ENCODE measurements around the gene RNF14. TPM values are rescaled to one million over a fixed set of nuclear protein-coding genes. Genes with fewer than 3 reads are reported as not detected.
"Not testable (repeated sequence)": the region's sequence is repeated elsewhere in the genome, so short reads cannot be mapped to it uniquely, and the experiment has no call there.

Gene RNF14
- total and polyA plus RNA-seq, 4 donors: 22.9 to 50.6 (median 32.5) TPM

DNA sequence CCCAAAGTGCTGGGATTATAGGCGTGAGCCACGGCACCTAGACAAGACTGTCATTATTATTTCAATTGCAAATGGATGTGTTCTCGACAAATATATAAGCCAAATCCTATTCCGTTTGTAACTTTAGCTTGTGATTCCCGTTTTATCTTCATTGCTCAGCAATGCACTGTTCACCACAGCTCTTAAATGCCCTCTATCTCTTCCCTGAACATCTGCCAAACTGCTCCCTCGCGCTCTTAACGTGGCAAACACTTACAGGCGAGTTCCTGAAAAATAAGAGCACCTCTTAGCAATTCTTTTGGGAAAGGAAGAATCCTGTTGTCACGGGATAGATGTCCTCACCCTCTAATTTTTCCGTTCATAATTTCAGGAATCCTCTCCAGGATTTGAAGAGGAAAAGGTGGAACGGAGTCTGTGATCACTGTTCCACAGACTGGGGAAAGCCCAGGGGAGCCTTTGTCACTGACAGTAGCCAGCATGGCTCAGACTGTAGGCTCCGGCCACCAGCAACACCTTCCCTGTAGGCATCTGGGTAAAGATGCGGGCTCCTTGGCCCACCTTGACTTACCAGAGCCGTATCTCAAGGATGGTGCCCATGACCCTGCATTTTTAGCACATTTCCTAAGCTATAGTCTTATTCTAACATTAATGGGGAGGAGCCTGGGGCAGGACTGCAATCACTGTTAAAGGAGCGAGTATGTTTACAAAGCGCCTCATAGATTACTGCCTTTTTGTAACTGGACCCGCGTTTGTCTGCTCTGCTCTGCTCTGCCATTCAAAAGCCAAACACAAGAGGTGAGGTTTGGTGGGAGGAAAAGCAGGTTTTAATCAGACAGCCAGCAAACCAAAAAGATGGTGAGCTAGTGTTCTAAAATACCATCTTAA lies 64.1 kb downstream of the RNF14 start (continued):
- no peak for TF ChIP-seq NR2F2 (IDR thresholded peaks at IDR 0.05)

DNA sequence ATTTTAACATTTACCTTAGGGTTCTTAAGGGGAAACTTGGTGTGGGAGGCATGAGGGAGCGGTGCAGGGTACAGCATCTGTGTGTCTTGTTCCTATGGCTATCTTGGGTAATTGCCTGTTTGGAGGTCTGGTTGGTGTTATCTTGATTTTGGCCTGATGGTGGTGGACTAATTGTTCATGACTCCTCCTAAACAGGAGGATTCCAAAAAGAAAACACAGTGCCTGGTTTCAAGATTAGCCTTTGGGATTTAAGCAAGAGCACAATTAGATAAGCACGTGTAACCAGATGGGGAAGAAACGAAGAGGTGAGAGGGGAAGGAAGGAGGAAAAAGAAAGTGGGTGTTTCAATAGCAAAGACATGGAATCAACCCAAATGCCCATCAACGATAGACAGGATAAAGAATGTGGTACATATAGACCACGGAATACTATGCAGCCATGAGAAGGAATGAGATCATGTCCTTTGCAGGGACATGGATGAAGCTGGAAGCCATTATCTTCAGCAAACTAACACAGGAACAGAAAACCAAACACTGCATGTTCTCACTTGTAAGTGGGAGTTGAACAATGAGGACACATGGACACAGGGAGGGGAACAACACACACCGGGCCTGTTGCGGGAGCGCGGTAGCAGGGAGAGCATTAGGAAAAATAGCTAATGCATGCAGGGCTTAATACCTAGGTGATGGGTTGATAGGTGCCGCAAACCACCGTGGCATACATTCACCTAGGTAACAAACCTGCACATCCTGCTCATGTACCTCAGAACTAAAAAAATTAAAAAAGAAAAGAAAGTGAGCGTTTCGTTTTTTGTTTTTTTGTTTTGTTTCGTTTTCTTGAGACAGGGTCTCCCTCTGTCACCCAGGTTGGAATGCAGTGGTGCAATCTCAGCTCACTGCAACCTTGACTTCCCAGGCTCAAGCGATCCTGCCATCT lies 65.0 kb downstream of the RNF14 start:
- H3K36me3 ChIP-seq (ENCODE audit: control insufficient read depth in 4 of 4, insufficient read depth in 3 of 4, low read depth in 1 of 4, low read length in 3 of 4); H3K9me3 ChIP-seq (ENCODE audit: control insufficient read depth in 4 of 4, low read length in 3 of 4); DNase-seq (ENCODE audit: low spot score); H3K27me3 ChIP-seq (ENCODE audit: control insufficient read depth in 4 of 4, insufficient read depth in 4 of 4, low read length in 3 of 4); H3K4me3 ChIP-seq (ENCODE audit: low read depth in 1 of 3, low read length in 3 of 3); H3K27ac ChIP-seq (ENCODE audit: low read depth in 1 of 2, low read length in 2 of 2); H3K9ac ChIP-seq (ENCODE audit: low read depth in 1 of 2, low read length in 2 of 2); H3K4me1 ChIP-seq (ENCODE audit: control insufficient read depth in 4 of 4, insufficient read depth in 4 of 4, low read length in 3 of 4): not testable (repeated sequence)
- 92% methylated on average over 15 of the region's 15 CpGs for WGBS

DNA sequence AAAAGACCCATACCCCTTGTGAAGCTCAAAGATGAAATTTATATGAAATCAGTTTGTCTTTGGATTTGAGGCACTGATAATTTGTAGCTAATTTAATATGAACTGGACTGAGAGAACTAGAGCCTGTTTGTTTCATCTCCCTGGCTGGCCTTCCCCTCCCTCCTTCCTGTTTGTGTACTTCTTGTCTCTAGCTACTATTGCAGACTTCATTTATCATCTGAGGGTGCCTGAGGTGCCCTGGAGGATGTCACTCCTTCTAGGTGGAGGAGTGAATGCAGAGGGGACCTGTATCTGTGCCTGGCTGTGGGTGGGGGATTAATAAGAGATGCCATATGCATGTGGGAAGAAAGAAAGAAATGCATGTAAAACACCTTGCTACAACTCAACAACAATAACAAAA lies 66.1 kb downstream of the RNF14 start:
- DNase-seq (ENCODE audit: low spot score): no peak
- Histone ChIP-seq H3K9ac (ENCODE audit: low read depth in 1 of 2, low read length in 2 of 2) (no peak overlapping the region), H3K4me3 (ENCODE audit: low read depth in 1 of 3, low read length in 3 of 3) (no peak overlapping the region), H3K9me3 (ENCODE audit: control insufficient read depth in 4 of 4, low read length in 3 of 4) (no peaks in the 10 kb centered on the region), H3K27me3 (ENCODE audit: control insufficient read depth in 4 of 4, insufficient read depth in 4 of 4, low read length in 3 of 4) (no peaks in the 10 kb centered on the region), H3K4me1 (ENCODE audit: control insufficient read depth in 4 of 4, insufficient read depth in 4 of 4, low read length in 3 of 4) (peaks cover 0 to 3% (median 0%) of the 10 kb centered on the region in 4 donors), H3K36me3 (ENCODE audit: control insufficient read depth in 4 of 4, insufficient read depth in 3 of 4, low read depth in 1 of 4, low read length in 3 of 4) (no peaks in the 10 kb centered on the region), H3K27ac (ENCODE audit: low read depth in 1 of 2, low read length in 2 of 2) (no peak overlapping the region)
- no peak for TF ChIP-seq YY1 (IDR thresholded peaks at IDR 0.05)
- TF ChIP-seq JUND (IDR thresholded peaks at IDR 0.05): no peak

DNA sequence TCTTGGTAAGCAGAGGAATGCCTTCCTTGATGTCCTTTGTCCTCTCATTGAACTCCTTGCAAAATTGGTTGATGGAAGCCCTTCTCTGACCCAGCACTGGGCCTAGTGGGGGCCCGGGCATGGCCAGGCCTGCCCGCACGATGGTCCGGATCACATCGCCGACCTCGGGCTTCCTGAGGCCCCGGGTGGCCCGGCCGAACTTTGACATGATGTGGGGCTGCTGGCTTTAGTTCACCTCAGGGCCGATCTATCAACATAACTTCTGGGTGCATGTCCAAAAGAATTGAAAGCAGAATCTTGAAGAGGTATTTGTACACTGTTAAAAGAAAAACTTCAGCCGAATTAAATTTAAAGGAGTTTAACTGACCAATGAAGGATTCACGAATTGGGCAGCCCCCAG lies 68.0 kb downstream of the RNF14 start:
- 93% methylated on average over 13 of the region's 13 CpGs for WGBS
- no peak for DNase-seq (ENCODE audit: low spot score)
- no peaks in the 10 kb centered on the region for H3K36me3 ChIP-seq (ENCODE audit: control insufficient read depth in 4 of 4, insufficient read depth in 3 of 4, low read depth in 1 of 4, low read length in 3 of 4)
- H3K27me3 ChIP-seq (ENCODE audit: control insufficient read depth in 4 of 4, insufficient read depth in 4 of 4, low read length in 3 of 4): no peaks in the 10 kb centered on the region
- no peaks in the 10 kb centered on the region for H3K9me3 ChIP-seq (ENCODE audit: control insufficient read depth in 4 of 4, low read length in 3 of 4)
- no peak overlapping the region for H3K4me3 ChIP-seq (ENCODE audit: low read depth in 1 of 3, low read length in 3 of 3)
- no peak for TF ChIP-seq FOXA2 (IDR thresholded peaks at IDR 0.05)
- no peak for TF ChIP-seq RAD21 (IDR thresholded peaks at IDR 0.05)
- TF ChIP-seq, protein P1, sequence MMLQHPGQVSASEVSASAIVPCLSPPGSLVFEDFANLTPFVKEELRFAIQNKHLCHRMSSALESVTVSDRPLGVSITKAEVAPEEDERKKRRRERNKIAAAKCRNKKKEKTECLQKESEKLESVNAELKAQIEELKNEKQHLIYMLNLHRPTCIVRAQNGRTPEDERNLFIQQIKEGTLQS (IDR thresholded peaks at IDR 0.05): no peak
- no peak for TF ChIP-seq FOXA1 (IDR thresholded peaks at IDR 0.05)
- TF ChIP-seq YY1 (IDR thresholded peaks at IDR 0.05): no peak
- no peak for TF ChIP-seq TAF1 (conservative IDR thresholded peaks at IDR 0.05)
- TF ChIP-seq, protein P2, sequence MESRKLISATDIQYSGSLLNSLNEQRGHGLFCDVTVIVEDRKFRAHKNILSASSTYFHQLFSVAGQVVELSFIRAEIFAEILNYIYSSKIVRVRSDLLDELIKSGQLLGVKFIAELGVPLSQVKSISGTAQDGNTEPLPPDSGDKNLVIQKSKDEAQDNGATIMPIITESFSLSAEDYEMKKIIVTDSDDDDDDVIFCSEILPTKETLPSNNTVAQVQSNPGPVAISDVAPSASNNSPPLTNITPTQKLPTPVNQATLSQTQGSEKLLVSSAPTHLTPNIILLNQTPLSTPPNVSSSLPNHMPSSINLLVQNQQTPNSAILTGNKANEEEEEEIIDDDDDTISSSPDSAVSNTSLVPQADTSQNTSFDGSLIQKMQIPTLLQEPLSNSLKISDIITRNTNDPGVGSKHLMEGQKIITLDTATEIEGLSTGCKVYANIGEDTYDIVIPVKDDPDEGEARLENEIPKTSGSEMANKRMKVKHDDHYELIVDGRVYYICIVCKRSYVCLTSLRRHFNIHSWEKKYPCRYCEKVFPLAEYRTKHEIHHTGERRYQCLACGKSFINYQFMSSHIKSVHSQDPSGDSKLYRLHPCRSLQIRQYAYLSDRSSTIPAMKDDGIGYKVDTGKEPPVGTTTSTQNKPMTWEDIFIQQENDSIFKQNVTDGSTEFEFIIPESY (IDR thresholded peaks at IDR 0.05): no peak
- H3K27ac ChIP-seq (ENCODE audit: low read depth in 1 of 2, low read length in 2 of 2): no peak overlapping the region
- no peak overlapping the region for H3K9ac ChIP-seq (ENCODE audit: low read depth in 1 of 2, low read length in 2 of 2)
- peaks cover 0 to 3% (median 0%) of the 10 kb centered on the region in 4 donors for H3K4me1 ChIP-seq (ENCODE audit: control insufficient read depth in 4 of 4, insufficient read depth in 4 of 4, low read length in 3 of 4)

DNA sequence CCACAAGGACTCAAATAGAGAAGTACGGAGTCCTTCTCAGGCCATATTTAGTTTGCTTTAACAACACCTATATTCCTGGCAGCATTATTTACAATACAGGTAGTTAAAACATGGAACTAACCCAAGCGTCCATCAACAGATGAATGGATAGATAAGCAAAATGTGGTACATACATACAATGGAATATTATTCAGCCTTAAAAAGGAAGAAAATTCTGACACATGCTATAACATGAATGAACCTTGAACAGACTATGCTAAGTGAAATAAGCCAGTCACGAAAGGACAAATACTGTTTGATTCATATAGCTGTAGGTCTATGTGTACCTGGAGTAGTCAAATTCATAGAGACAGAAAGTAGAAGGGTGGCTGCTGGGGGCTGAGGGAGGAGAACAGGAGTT lies 68.7 kb downstream of the RNF14 start:
- 92% methylated on average over 3 of the region's 3 CpGs for WGBS
- not testable (repeated sequence) for DNase-seq (ENCODE audit: low spot score); H3K4me1 ChIP-seq (ENCODE audit: control insufficient read depth in 4 of 4, insufficient read depth in 4 of 4, low read length in 3 of 4); H3K4me3 ChIP-seq (ENCODE audit: low read depth in 1 of 3, low read length in 3 of 3); H3K36me3 ChIP-seq (ENCODE audit: control insufficient read depth in 4 of 4, insufficient read depth in 3 of 4, low read depth in 1 of 4, low read length in 3 of 4); H3K27ac ChIP-seq (ENCODE audit: low read depth in 1 of 2, low read length in 2 of 2); H3K27me3 ChIP-seq (ENCODE audit: control insufficient read depth in 4 of 4, insufficient read depth in 4 of 4, low read length in 3 of 4); H3K9ac ChIP-seq (ENCODE audit: low read depth in 1 of 2, low read length in 2 of 2); H3K9me3 ChIP-seq (ENCODE audit: control insufficient read depth in 4 of 4, low read length in 3 of 4)

Data from liver (tissue), 9 donors.